EL (cell line): ENCODE data around the gene KCTD19.
"Not testable (repeated sequence)": the region's sequence is repeated elsewhere in the genome, so short reads cannot be mapped to it uniquely, and the experiment has no call there.

Experiments
- DNase-seq: peaks from one replicate; pipeline ENCODE4 v3.0.0-alpha.2; 2016

KCTD19 gene

GRCh38 chr16:67326472-67327309 lies at the start of gene KCTD19, which contains the start of gene LRRC36:
Gene KCTD19 (minus strand): TSS chr16:67326741. CDS start chr16:67326707, 34 bp downstream.
Gene LRRC36 (plus strand): TSS chr16:67326815. CDS start chr16:67326863, 48 bp downstream.
- peak; percentile 67 for DNase-seq

GRCh38 chr16:67376012-67376411 lies 49.5 kb upstream of the KCTD19 start:
- DNase-seq, result not testable (repeated sequence)

- DNase-seq, result peak; percentile 26
These were observed 46.1 kb upstream of the KCTD19 start for GRCh38 chr16:67372664-67373063.

GRCh38 chr16:67370661-67371060 lies 44.1 kb upstream of the KCTD19 start:
- DNase-seq, result no peak

- no peak for DNase-seq
These were observed 38.2 kb upstream of the KCTD19 start for GRCh38 chr16:67364600-67365235.

- DNase-seq, result no peak
These were observed 34.5 kb upstream of the KCTD19 start for GRCh38 chr16:67361038-67361437.

- not testable (repeated sequence) for DNase-seq
These were observed 33.2 kb upstream of the KCTD19 start for GRCh38 chr16:67359540-67360269.

GRCh38 chr16:67357561-67357960 lies 31.0 kb upstream of the KCTD19 start:
- DNase-seq, result no peak

GRCh38 chr16:67356396-67356795 lies 29.9 kb upstream of the KCTD19 start:
- no peak for DNase-seq

- not testable (repeated sequence) for DNase-seq
These were observed 25.9 kb upstream of the KCTD19 start for GRCh38 chr16:67352463-67352862.

- no peak for DNase-seq
These were observed 23.8 kb upstream of the KCTD19 start for GRCh38 chr16:67350324-67350723.

- DNase-seq, result peak; percentile 41
These were observed 22.6 kb upstream of the KCTD19 start for GRCh38 chr16:67349172-67349571.

GRCh38 chr16:67346341-67346740 lies 19.8 kb upstream of the KCTD19 start:
- DNase-seq, result no peak

GRCh38 chr16:67345401-67345800 lies 18.9 kb upstream of the KCTD19 start:
- DNase-seq, result no peak

- no peak for DNase-seq
These were observed 16.1 kb upstream of the KCTD19 start for GRCh38 chr16:67342616-67343015.

GRCh38 chr16:67341250-67341649 lies 14.7 kb upstream of the KCTD19 start:
- DNase-seq, result no peak

GRCh38 chr16:67339453-67339852 lies 12.9 kb upstream of the KCTD19 start:
- DNase-seq, result peak; percentile 11

GRCh38 chr16:67336648-67337047 lies 10.1 kb upstream of the KCTD19 start:
- peak; percentile 11 for DNase-seq

GRCh38 chr16:67336116-67336515 lies 9.6 kb upstream of the KCTD19 start:
- DNase-seq, result no peak

GRCh38 chr16:67333315-67333714 lies 6.8 kb upstream of the KCTD19 start:
- DNase-seq, result no peak

GRCh38 chr16:67329901-67330300 lies 3.4 kb upstream of the KCTD19 start:
- DNase-seq, result no peak

GRCh38 chr16:67327743-67328142 lies 1.2 kb upstream of the KCTD19 start:
- no peak for DNase-seq

- no peak for DNase-seq
These were observed 448 bp downstream of the KCTD19 start for GRCh38 chr16:67326115-67326471.

GRCh38 chr16:67317853-67318252 lies 8.7 kb downstream of the KCTD19 start:
- DNase-seq, result no peak
